Neutrophil (primary cell): ENCODE measurements around the gene CLNK.

Experiments used
- H3K27ac ChIP-seq: fragments of 200-600 bp; sonication (generic); 2 replicates; pipeline ENCODE4 v1.5.1; 2016; ENCODE audit warnings: mild to moderate bottlenecking, moderate library complexity
- H3K27me3 ChIP-seq: fragments of 200-600 bp; sonication (generic); 2 replicates; pipeline ENCODE4 v1.6.0; 2016; ENCODE audit warnings: mild to moderate bottlenecking
- H3K36me3 ChIP-seq: fragments of 200-600 bp; sonication (generic); 2 replicates; pipeline ENCODE4 v1.5.1; 2017
- H3K4me1 ChIP-seq, 2 experiments: fragments of 200-600 bp in 1 of 2; sonication (generic) in 1 of 2; 1 replicate in 1 of 2; 2 replicates in 1 of 2; pipeline versions ENCODE4 v1.5.1 to v1.6.1; 2013 to 2016; ENCODE audit warnings: low read depth in 1 of 2, low read length in 1 of 2, mild to moderate bottlenecking in 1 of 2, moderate library complexity in 1 of 2; ENCODE audit not compliant: control insufficient read depth in 1 of 2, insufficient read depth in 1 of 2
- H3K4me3 ChIP-seq, 2 experiments: fragments of 200-600 bp in 1 of 2; sonication (generic) in 1 of 2; 1 replicate in 1 of 2; 2 replicates in 1 of 2; pipeline ENCODE4 v1.5.1; 2013 to 2016; ENCODE audit warnings: low read depth in 1 of 2, low read length in 1 of 2, mild to moderate bottlenecking in 1 of 2, moderate library complexity in 1 of 2
- H3K9me3 ChIP-seq: fragments of 200-600 bp; sonication (generic); 2 replicates; pipeline ENCODE4 v1.5.1; 2016
- CTCF ChIP-seq: fragments of 200-600 bp; sonication (generic); IDR thresholded peaks from 2 replicates; pipeline ENCODE4 v1.5.1; 2016; ENCODE audit warnings: antibody characterized with exemption

CLNK gene

GRCh38 chr4:10715135-10715534, 30.6 kb upstream of the CLNK start:
- Histone ChIP-seq H3K4me3 (no peak overlapping the region), H3K4me1 (no peaks in the 10 kb centered on the region), H3K36me3 (no peaks in the 10 kb centered on the region), H3K9me3 (no peaks in the 10 kb centered on the region), H3K27ac (no peak overlapping the region), H3K27me3 (no peaks in the 10 kb centered on the region)
- no peak for TF ChIP-seq CTCF

GRCh38 chr4:10713591-10713990, 29.0 kb upstream of the CLNK start:
- no peak for TF ChIP-seq CTCF
- Histone ChIP-seq H3K9me3 (no peaks in the 10 kb centered on the region), H3K4me3 (no peak overlapping the region), H3K36me3 (no peaks in the 10 kb centered on the region), H3K27me3 (no peaks in the 10 kb centered on the region), H3K27ac (no peak overlapping the region), H3K4me1 (no peaks in the 10 kb centered on the region)

GRCh38 chr4:10706236-10706635, 21.7 kb upstream of the CLNK start:
- Histone ChIP-seq H3K9me3 (no peaks in the 10 kb centered on the region), H3K4me1 (no peaks in the 10 kb centered on the region), H3K27ac (no peak overlapping the region), H3K36me3 (no peaks in the 10 kb centered on the region), H3K27me3 (no peaks in the 10 kb centered on the region), H3K4me3 (no peak overlapping the region)
- no peak for TF ChIP-seq CTCF

DNA sequence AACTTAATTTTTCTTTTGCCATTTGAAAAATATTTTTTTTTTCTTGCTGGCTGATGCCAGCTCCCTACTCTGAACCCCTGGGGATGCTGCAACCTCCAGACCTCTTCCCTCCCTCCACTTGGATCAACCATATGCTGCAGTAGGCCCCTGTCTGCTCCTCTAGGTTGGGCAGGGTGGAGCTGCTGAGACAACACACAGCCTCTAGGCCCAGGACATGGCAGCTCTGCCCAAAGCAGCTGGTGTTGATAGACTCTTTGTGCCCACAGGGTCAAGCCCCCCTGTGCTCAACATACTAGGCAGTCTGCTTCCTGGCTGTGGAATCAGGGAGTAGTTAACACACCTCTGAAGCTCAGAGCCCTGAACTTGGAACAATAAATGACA, 19.9 kb upstream of the CLNK start:
- H3K36me3 ChIP-seq: no peaks in the 10 kb centered on the region
- H3K27ac ChIP-seq: no peak overlapping the region
- H3K4me3 ChIP-seq: no peak overlapping the region
- TF ChIP-seq CTCF: no peak
- H3K4me1 ChIP-seq: no peaks in the 10 kb centered on the region
- H3K27me3 ChIP-seq: no peaks in the 10 kb centered on the region
- H3K9me3 ChIP-seq: no peaks in the 10 kb centered on the region

GRCh38 chr4:10703766-10704429, 19.3 kb upstream of the CLNK start:
- Histone ChIP-seq H3K4me3 (no peak overlapping the region), H3K27ac (no peak overlapping the region)

More at GRCh38 chr4:10703766-10704429, 19.3 kb upstream of the CLNK start:
- Histone ChIP-seq H3K27me3 (no peaks in the 10 kb centered on the region), H3K9me3 (no peaks in the 10 kb centered on the region), H3K4me1 (no peaks in the 10 kb centered on the region), H3K36me3 (no peaks in the 10 kb centered on the region)
- TF ChIP-seq CTCF: no peak
